Stimulated activated CD8-positive, alpha-beta memory T cell treated with anti-CD3 and anti-CD28 coated beads, Interleukin-15, amount 100 ng/mL, for 24 hours (primary cell): Measurements from ENCODE around the gene LPIN1.
"Not testable (repeated sequence)": the region's sequence is repeated elsewhere in the genome, so short reads cannot be mapped to it uniquely, and the experiment has no call there.

Experiments
- DNase-seq: peaks from one replicate; pipeline ENCODE4 v3.0.0-alpha.2; 2020; ENCODE audit warnings: low read depth

Gene LPIN1

GRCh38 chr2:11835403-11835802 is 89.0 kb downstream of the LPIN1 start:
- no peak for DNase-seq

- no peak for DNase-seq
Observed at GRCh38 chr2:11836647-11837219, 90.3 kb downstream of the LPIN1 start.

GRCh38 chr2:11837875-11838734 is 91.7 kb downstream of the LPIN1 start:
- DNase-seq: no peak

GRCh38 chr2:11839916-11840315 is 93.5 kb downstream of the LPIN1 start:
- no peak for DNase-seq

- DNase-seq: no peak
Observed at GRCh38 chr2:11842336-11842735, 95.9 kb downstream of the LPIN1 start.

GRCh38 chr2:11844798-11845197 is 98.4 kb downstream of the LPIN1 start:
- not testable (repeated sequence) for DNase-seq

- DNase-seq: not testable (repeated sequence)
Observed at GRCh38 chr2:11847935-11848334, 101.5 kb downstream of the LPIN1 start.

- DNase-seq: no peak
Observed at GRCh38 chr2:11850082-11850481, 103.7 kb downstream of the LPIN1 start.

- no peak for DNase-seq
Observed at GRCh38 chr2:11852526-11853196, 106.2 kb downstream of the LPIN1 start.

- DNase-seq: no peak
Observed at GRCh38 chr2:11853197-11853588, 106.8 kb downstream of the LPIN1 start.

- no peak for DNase-seq
Observed at GRCh38 chr2:11855064-11855760, 108.8 kb downstream of the LPIN1 start.

- DNase-seq: no peak
Observed at GRCh38 chr2:11856095-11856494, 109.7 kb downstream of the LPIN1 start.

- no peak for DNase-seq
Observed at GRCh38 chr2:11858883-11859282, 112.5 kb downstream of the LPIN1 start.

GRCh38 chr2:11859975-11860374 is 113.5 kb downstream of the LPIN1 start:
- DNase-seq: not testable (repeated sequence)

GRCh38 chr2:11861044-11861443 is 114.6 kb downstream of the LPIN1 start:
- DNase-seq: no peak

GRCh38 chr2:11862049-11862448 is 115.6 kb downstream of the LPIN1 start:
- no peak for DNase-seq

- no peak for DNase-seq
Observed at GRCh38 chr2:11863103-11863502, 116.7 kb downstream of the LPIN1 start.

- peak; percentile 45 for DNase-seq
Observed at GRCh38 chr2:11863513-11864328, 117.3 kb downstream of the LPIN1 start.

GRCh38 chr2:11864724-11865123 is 118.3 kb downstream of the LPIN1 start:
- no peak for DNase-seq

- no peak for DNase-seq
Observed at GRCh38 chr2:11865378-11865777, 118.9 kb downstream of the LPIN1 start.

GRCh38 chr2:11865805-11866204 is 119.4 kb downstream of the LPIN1 start:
- DNase-seq: no peak
